ENCODE results near the gene L3MBTL3. TPM values are rescaled to one million over a fixed set of nuclear protein-coding genes. Genes with fewer than 3 reads are reported as not detected.

L3MBTL3 gene
- total and polyA plus RNA-seq, 2 experiments from 2014 or later = 4.2 to 4.9 TPM

- no peak for TF ChIP-seq CTCF (IDR thresholded peaks at IDR 0.05; ENCODE audit: low read depth, low read length)
- Histone ChIP-seq H3K4me1 (ENCODE audit: low read depth) (peaks cover 9% of the 10 kb centered on the region), H3K36me3 (no peaks in the 10 kb centered on the region), H3K27ac (no peak overlapping the region), H3K4me3 (no peak overlapping the region), H3K9me3 (ENCODE audit: low read depth) (no peaks in the 10 kb centered on the region), H3K27me3 (no peaks in the 10 kb centered on the region)
- DNase-seq (ENCODE audit: low read depth in 1 of 2, low spot score in 1 of 2) = peak in 1 of 2 donors; percentile 85
Observed at GRCh38 chr6:130178692-130179091, 160.3 kb downstream of the L3MBTL3 start.

- Histone ChIP-seq H3K4me3 (no peak overlapping the region), H3K36me3 (no peaks in the 10 kb centered on the region), H3K4me1 (ENCODE audit: low read depth) (peaks cover 15% of the 10 kb centered on the region), H3K27me3 (no peaks in the 10 kb centered on the region), H3K9me3 (ENCODE audit: low read depth) (no peaks in the 10 kb centered on the region), H3K27ac (no peak overlapping the region)
- no peak for DNase-seq (ENCODE audit: low read depth in 1 of 2, low spot score in 1 of 2)
- no peak for TF ChIP-seq CTCF (IDR thresholded peaks at IDR 0.05; ENCODE audit: low read depth, low read length)
Observed at GRCh38 chr6:130182466-130182865, 164.1 kb downstream of the L3MBTL3 start.

- Histone ChIP-seq H3K4me3 (no peak overlapping the region), H3K4me1 (ENCODE audit: low read depth) (peaks cover 15% of the 10 kb centered on the region), H3K27me3 (no peaks in the 10 kb centered on the region), H3K27ac (no peak overlapping the region), H3K36me3 (no peaks in the 10 kb centered on the region), H3K9me3 (ENCODE audit: low read depth) (no peaks in the 10 kb centered on the region)
- no peak for TF ChIP-seq CTCF (IDR thresholded peaks at IDR 0.05; ENCODE audit: low read depth, low read length)
- peak in 1 of 2 donors; percentile 0 for DNase-seq (ENCODE audit: low read depth in 1 of 2, low spot score in 1 of 2)
Observed at GRCh38 chr6:130183271-130184222, 165.2 kb downstream of the L3MBTL3 start.

GRCh38 chr6:130185658-130186057 is 167.3 kb downstream of the L3MBTL3 start:
- no peak overlapping the region for H3K4me3 ChIP-seq
- H3K27me3 ChIP-seq = no peaks in the 10 kb centered on the region
- DNase-seq (ENCODE audit: low read depth in 1 of 2, low spot score in 1 of 2) = no peak
- peaks cover 15% of the 10 kb centered on the region for H3K4me1 ChIP-seq (ENCODE audit: low read depth)
- no peak overlapping the region for H3K27ac ChIP-seq
- no peaks in the 10 kb centered on the region for H3K9me3 ChIP-seq (ENCODE audit: low read depth)
- TF ChIP-seq CTCF (IDR thresholded peaks at IDR 0.05; ENCODE audit: low read depth, low read length) = no peak
- H3K36me3 ChIP-seq = no peaks in the 10 kb centered on the region

- Histone ChIP-seq H3K4me1 (ENCODE audit: low read depth) (peaks cover 15% of the 10 kb centered on the region), H3K27ac (no peak overlapping the region), H3K36me3 (no peaks in the 10 kb centered on the region), H3K4me3 (no peak overlapping the region), H3K27me3 (no peaks in the 10 kb centered on the region), H3K9me3 (ENCODE audit: low read depth) (no peaks in the 10 kb centered on the region)
- TF ChIP-seq CTCF (IDR thresholded peaks at IDR 0.05; ENCODE audit: low read depth, low read length) = no peak
- no peak for DNase-seq (ENCODE audit: low read depth in 1 of 2, low spot score in 1 of 2)
Observed at GRCh38 chr6:130187335-130188206, 169.2 kb downstream of the L3MBTL3 start.
